K562 (cell line): ENCODE results near the gene PDHX. TPM values are rescaled to one million over a fixed set of nuclear protein-coding genes. Genes with fewer than 3 reads are reported as not detected.
A peak's percentile ranks its signal among the peaks of the same experiment; 100 is the strongest.

Source experiments
- ERF ChIP-seq: fragments of 450-650 bp; formaldehyde crosslinking; IDR thresholded peaks from 2 replicates; pipeline ENCODE4 v1.4.0; 2020; ENCODE audit warnings: mild to moderate bottlenecking, mixed read lengths
- FOXJ3 ChIP-seq: sonication (generic); formaldehyde crosslinking; IDR thresholded peaks from 2 replicates; pipeline ENCODE4 v1.4.0; 2020; ENCODE audit warnings: mild to moderate bottlenecking, missing genetic modification reagents
- GABPB2 ChIP-seq: fragments of 250-450 bp; sonication (Bioruptor Pico); conservative IDR thresholded peaks from 2 replicates; pipeline ENCODE4 v1.5.1; 2021; ENCODE audit warnings: mild to moderate bottlenecking
- MAFG ChIP-seq: fragments of 450-650 bp; conservative IDR thresholded peaks from 2 replicates; pipeline ENCODE4 v1.6.1; 2016; ENCODE audit warnings: missing genetic modification characterization, missing compliant biosample characterization
- MAFK ChIP-seq: IDR thresholded peaks from 2 replicates; pipeline ENCODE4 v1.6.1; 2011; ENCODE audit warnings: low read length, improper control_type of control experiment
- MBD2 ChIP-seq: sonication (generic); IDR thresholded peaks from 2 replicates; pipeline ENCODE4 v1.6.1; 2016; ENCODE audit warnings: low read depth, borderline replicate concordance
- MED1 ChIP-seq: sonication (generic); formaldehyde crosslinking; IDR thresholded peaks from 2 replicates; pipeline ENCODE4 v1.8.1; 2023; ENCODE audit warnings: missing genetic modification reagents, borderline replicate concordance
- MXI1 ChIP-seq: IDR thresholded peaks from 2 replicates; pipeline ENCODE4 v1.6.1; 2011; ENCODE audit warnings: low read depth, mild to moderate bottlenecking, improper control_type of control experiment, low read length
- NCOA2 ChIP-seq, 2 experiments: fragments of 450-650 bp; IDR thresholded peaks; 2 replicates each; pipeline ENCODE4 v1.6.1; 2018; ENCODE audit warnings: mild to moderate bottlenecking in 2 of 2, moderate library complexity in 1 of 2; ENCODE audit not compliant: partially characterized antibody in 2 of 2
- NFE2 ChIP-seq: IDR thresholded peaks from 2 replicates; pipeline ENCODE4 v1.6.1; 2014; ENCODE audit warnings: antibody characterized with exemption, low read depth
- NR2F6 ChIP-seq: fragments of 450-650 bp; formaldehyde crosslinking; IDR thresholded peaks from 2 replicates; pipeline ENCODE4 v1.4.0; 2020; ENCODE audit warnings: mild to moderate bottlenecking
- PHF8 ChIP-seq: fragments of 200-600 bp; sonication (generic); IDR thresholded peaks from 2 replicates; pipeline ENCODE4 v1.6.1; 2012; ENCODE audit warnings: mixed run types, mild to moderate bottlenecking, inconsistent platforms, low read length, moderate library complexity, borderline replicate concordance
- POLR2H ChIP-seq: IDR thresholded peaks from 2 replicates; pipeline ENCODE4 v1.6.1; 2016; ENCODE audit warnings: missing genetic modification characterization, low read depth, mild to moderate bottlenecking, control low read depth, missing compliant biosample characterization, moderate library complexity
- XRCC5 ChIP-seq: fragments of 200-400 bp; formaldehyde crosslinking; IDR thresholded peaks from 2 replicates; pipeline ENCODE4 v1.6.1; 2017; ENCODE audit warnings: low read depth, mild to moderate bottlenecking, low read length
- ZC3H8 ChIP-seq: fragments of 450-650 bp; IDR thresholded peaks from 2 replicates; pipeline ENCODE4 v1.6.1; 2017
- ZKSCAN3 ChIP-seq: fragments of 250-450 bp; sonication (Bioruptor Pico); IDR thresholded peaks from 2 replicates; pipeline ENCODE4 v1.4.0; 2020
- ZKSCAN8 ChIP-seq: fragments of 200-800 bp; sonication (Bioruptor generic); IDR thresholded peaks from 2 replicates; pipeline ENCODE4 v1.6.1; 2016; ENCODE audit warnings: missing genetic modification characterization, missing compliant biosample characterization
- ZNF224 ChIP-seq: sonication (generic); formaldehyde crosslinking; IDR thresholded peaks from 2 replicates; pipeline ENCODE4 v1.8.0; 2022; ENCODE audit warnings: mild to moderate bottlenecking, missing genetic modification reagents
- ZNF77 ChIP-seq: fragments of 250-450 bp; sonication (Bioruptor Pico); IDR thresholded peaks from 2 replicates; pipeline ENCODE4 v1.5.0; 2020
- ZSCAN32 ChIP-seq: fragments of 450-650 bp; formaldehyde crosslinking; IDR thresholded peaks from 2 replicates; pipeline ENCODE4 v1.4.0; 2020; ENCODE audit warnings: mild to moderate bottlenecking, moderate library complexity
- polyA plus RNA-seq, 8 experiments: library from polyadenylated mRNA; depleted of rRNA in 4 of 8; stranded (reverse) in 5 of 8; unstranded in 3 of 8; fragments of >200 nt; fragmentation: Nextera tagmentation in 2 of 8; fragmentation: Illumina TruSeq in 1 of 8; extraction: Ambion mirVana in 2 of 8; extraction: Trizol in 1 of 8; gene quantifications; 2 replicates each; pipeline versions ENCODE4 v1.2.1 to v1.2.3, GENCODE V29; 2011 to 2014; ENCODE audit warnings: inconsistent platforms in 1 of 8, missing spikeins in 1 of 8
- total RNA-seq, 7 experiments: library from RNA; depleted of rRNA in 6 of 7; stranded (reverse); fragments of >200 nt in 6 of 7; fragmentation: Illumina TruSeq in 2 of 7; extraction: Trizol in 2 of 7; gene quantifications; 2 replicates each; pipeline versions ENCODE4 v1.2.1 to v1.2.3, GENCODE V29; 2011 to 2021; ENCODE audit warnings: low replicate concordance in 1 of 7
- TF ChIP-seq, protein P1 (sequence below): fragments of 450-650 bp; formaldehyde crosslinking; IDR thresholded peaks from 2 replicates; pipeline ENCODE4 v1.4.0; 2020; ENCODE audit warnings: mild to moderate bottlenecking, moderate library complexity
- TF ChIP-seq, protein P2 (sequence below): fragments of 250-450 bp; sonication (Bioruptor Pico); IDR thresholded peaks from 2 replicates; pipeline ENCODE4 v1.8.0; 2021; ENCODE audit warnings: moderate library complexity, mild to moderate bottlenecking, inconsistent platforms
- TF ChIP-seq, protein P3 (sequence below), 2 experiments: fragments of 450-650 bp; conservative IDR thresholded peaks; 2 replicates each; pipeline ENCODE4 v1.6.1; 2017; ENCODE audit warnings: mild to moderate bottlenecking in 2 of 2, moderate library complexity in 2 of 2
- TF ChIP-seq, protein P4 (sequence below): fragments of 250-450 bp; sonication (Bioruptor Pico); IDR thresholded peaks from 2 replicates; pipeline ENCODE4 v1.8.0; 2022; ENCODE audit warnings: inconsistent platforms, mild to moderate bottlenecking, moderate library complexity, borderline replicate concordance

Gene PDHX
- total and polyA plus RNA-seq, 9 of the 15 experiments (the other 6 are each of a cell fraction or from before 2014, with no cell fraction given): 20.8 to 43.5 (median 31.2) TPM

DNA sequence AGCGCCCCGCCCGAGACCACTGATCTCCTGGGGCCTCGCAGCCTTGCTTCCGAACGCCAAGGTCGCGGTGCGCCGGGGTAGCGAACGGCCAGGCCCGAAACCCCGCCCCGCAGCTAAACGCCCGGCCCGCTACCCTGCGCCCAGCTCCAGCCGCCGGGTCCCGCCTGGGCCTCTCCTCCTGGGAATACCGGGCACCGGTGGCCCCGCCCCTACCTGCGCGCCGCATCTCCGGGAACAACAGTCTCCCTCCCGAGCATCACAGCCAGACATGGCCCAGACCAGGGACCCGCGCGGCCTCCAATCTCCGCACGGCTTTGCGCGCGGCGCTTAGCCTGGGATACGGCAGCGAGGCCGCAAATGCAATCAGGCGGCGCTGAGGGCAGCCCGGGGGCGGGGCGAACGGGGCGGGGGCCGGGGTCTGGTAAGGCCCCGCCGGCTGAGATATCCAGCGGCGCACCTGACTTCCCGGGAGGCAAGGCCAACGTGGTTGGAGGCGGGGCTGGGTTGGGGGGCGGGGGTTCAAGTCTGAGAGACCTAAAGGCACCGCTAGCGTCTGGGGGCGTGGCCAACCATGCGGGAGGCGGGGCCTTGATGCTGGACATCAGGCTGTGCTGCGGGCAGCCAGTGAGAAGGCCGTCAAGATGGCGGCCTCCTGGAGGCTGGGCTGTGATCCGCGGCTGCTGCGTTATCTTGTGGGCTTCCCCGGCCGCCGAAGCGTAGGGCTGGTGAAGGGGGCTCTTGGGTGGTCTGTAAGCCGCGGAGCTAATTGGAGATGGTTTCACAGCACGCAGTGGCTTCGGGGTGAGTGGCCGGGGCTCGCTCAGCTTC is at the start of gene PDHX, which contains the start of gene APIP (continued):
- TF ChIP-seq ZKSCAN8: no peak
- TF ChIP-seq MAFK: no peak
- no peak for TF ChIP-seq ZKSCAN3 (CRISPR knock-in tag)
- no peak for TF ChIP-seq ZNF224 (CRISPR knock-in tag)
- no peak for TF ChIP-seq MAFG (tag)
- peak; percentile 78 for TF ChIP-seq MBD2
- TF ChIP-seq ZC3H8: no peak
- no peak for TF ChIP-seq ZSCAN32 (CRISPR knock-in tag)
- peak; percentile 75 for TF ChIP-seq POLR2H
- TF ChIP-seq MED1: no peak
- TF ChIP-seq, protein P1, sequence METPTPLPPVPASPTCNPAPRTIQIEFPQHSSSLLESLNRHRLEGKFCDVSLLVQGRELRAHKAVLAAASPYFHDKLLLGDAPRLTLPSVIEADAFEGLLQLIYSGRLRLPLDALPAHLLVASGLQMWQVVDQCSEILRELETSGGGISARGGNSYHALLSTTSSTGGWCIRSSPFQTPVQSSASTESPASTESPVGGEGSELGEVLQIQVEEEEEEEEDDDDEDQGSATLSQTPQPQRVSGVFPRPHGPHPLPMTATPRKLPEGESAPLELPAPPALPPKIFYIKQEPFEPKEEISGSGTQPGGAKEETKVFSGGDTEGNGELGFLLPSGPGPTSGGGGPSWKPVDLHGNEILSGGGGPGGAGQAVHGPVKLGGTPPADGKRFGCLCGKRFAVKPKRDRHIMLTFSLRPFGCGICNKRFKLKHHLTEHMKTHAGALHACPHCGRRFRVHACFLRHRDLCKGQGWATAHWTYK: peak; percentile 50; the same call in 1 of the 2 replicates
- TF ChIP-seq NR2F6 (CRISPR knock-in tag): peak; percentile 67; the same call in 1 of the 2 replicates
- TF ChIP-seq, protein P2, sequence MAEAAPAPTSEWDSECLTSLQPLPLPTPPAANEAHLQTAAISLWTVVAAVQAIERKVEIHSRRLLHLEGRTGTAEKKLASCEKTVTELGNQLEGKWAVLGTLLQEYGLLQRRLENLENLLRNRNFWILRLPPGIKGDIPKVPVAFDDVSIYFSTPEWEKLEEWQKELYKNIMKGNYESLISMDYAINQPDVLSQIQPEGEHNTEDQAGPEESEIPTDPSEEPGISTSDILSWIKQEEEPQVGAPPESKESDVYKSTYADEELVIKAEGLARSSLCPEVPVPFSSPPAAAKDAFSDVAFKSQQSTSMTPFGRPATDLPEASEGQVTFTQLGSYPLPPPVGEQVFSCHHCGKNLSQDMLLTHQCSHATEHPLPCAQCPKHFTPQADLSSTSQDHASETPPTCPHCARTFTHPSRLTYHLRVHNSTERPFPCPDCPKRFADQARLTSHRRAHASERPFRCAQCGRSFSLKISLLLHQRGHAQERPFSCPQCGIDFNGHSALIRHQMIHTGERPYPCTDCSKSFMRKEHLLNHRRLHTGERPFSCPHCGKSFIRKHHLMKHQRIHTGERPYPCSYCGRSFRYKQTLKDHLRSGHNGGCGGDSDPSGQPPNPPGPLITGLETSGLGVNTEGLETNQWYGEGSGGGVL (CRISPR knock-in tag): no peak
- no peak for TF ChIP-seq MXI1
- TF ChIP-seq, protein P3, sequence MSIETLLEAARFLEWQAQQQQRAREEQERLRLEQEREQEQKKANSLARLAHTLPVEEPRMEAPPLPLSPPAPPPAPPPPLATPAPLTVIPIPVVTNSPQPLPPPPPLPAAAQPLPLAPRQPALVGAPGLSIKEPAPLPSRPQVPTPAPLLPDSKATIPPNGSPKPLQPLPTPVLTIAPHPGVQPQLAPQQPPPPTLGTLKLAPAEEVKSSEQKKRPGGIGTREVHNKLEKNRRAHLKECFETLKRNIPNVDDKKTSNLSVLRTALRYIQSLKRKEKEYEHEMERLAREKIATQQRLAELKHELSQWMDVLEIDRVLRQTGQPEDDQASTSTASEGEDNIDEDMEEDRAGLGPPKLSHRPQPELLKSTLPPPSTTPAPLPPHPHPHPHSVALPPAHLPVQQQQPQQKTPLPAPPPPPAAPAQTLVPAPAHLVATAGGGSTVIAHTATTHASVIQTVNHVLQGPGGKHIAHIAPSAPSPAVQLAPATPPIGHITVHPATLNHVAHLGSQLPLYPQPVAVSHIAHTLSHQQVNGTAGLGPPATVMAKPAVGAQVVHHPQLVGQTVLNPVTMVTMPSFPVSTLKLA (conservative IDR thresholded peaks at IDR 0.05): peak; percentile 34 to 73; a peak in 2 of 4 replicates
- TF ChIP-seq PHF8: peak; percentile 98
- no peak for TF ChIP-seq ERF (CRISPR knock-in tag)
- TF ChIP-seq XRCC5: no peak
- no peak for TF ChIP-seq GABPB2
- no peak for TF ChIP-seq ZNF77 (CRISPR knock-in tag)
- peak in 1 of 2 experiments; percentile 93 for TF ChIP-seq NCOA2 (IDR thresholded peaks at IDR 0.05; ENCODE audit: partially characterized antibody in 2 of 2)
- 0 out of 2 replicates have a peak, but pooled peaks have one; percentile 20 for TF ChIP-seq NFE2
- TF ChIP-seq, protein P4, sequence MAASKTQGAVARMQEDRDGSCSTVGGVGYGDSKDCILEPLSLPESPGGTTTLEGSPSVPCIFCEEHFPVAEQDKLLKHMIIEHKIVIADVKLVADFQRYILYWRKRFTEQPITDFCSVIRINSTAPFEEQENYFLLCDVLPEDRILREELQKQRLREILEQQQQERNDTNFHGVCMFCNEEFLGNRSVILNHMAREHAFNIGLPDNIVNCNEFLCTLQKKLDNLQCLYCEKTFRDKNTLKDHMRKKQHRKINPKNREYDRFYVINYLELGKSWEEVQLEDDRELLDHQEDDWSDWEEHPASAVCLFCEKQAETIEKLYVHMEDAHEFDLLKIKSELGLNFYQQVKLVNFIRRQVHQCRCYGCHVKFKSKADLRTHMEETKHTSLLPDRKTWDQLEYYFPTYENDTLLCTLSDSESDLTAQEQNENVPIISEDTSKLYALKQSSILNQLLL (CRISPR knock-in tag): no peak
- no peak for TF ChIP-seq FOXJ3 (CRISPR knock-in tag)
